HepG2 (cell line): ENCODE measurements around the gene TTLL6. TPM values are rescaled to one million over a fixed set of nuclear protein-coding genes. Genes with fewer than 3 reads are reported as not detected.

ENCODE experiments used
- ATAC-seq: fragments of 200-7000 bp; cut with Tn5 transposase; 3 replicates; pipeline ENCODE4 v1.9.1; 2020; ENCODE audit warnings: mild to moderate bottlenecking, moderate library complexity
- BruUV-seq: library from RNA; stranded (reverse); fragments of 400-500 nt; replicated peaks from 2 replicates; lab custom pipeline; 2021; lab: Mats Ljungman, UMichigan
- CTCF ChIA-PET: fragments of 300-600 bp; formaldehyde crosslinking; extraction: SDS; loops from one replicate; lab custom pipeline; 2021; ENCODE audit warnings: low total read pairs, inconsistent platforms, low intra/inter-chr PET ratio; lab: Yijun Ruan, JAX
- POLR2A ChIA-PET: fragments of 350-600 bp; sonication (Branson Sonifier 250); formaldehyde crosslinking; loops from one replicate; lab custom pipeline; 2020; ENCODE audit warnings: antibody characterized with exemption, inconsistent platforms; lab: Yijun Ruan, JAX
- DNase-seq: peaks from one replicate; pipeline ENCODE4 v3.0.0-alpha.2; 2015; ENCODE audit warnings: low spot score
- FAIRE-seq: peaks from 3 replicates; lab custom pipeline; 2011; peaks lifted over from hg19 to GRCh38; lab: Jason Lieb, UNC
- H2AFZ ChIP-seq: one replicate; pipeline ENCODE4 v1.6.1; 2011; ENCODE audit warnings: low read length, inconsistent platforms
- H3K27ac ChIP-seq: fragments of 300-600 bp; 3 replicates; pipeline ENCODE4 v1.8.0; 2011; ENCODE audit warnings: mixed run types, mild to moderate bottlenecking, mixed read lengths, low read length, inconsistent platforms; ENCODE audit not compliant: insufficient read depth; ENCODE audit errors: extremely low read length
- H3K27me3 ChIP-seq, 2 experiments: fragments of 200-600 bp in 1 of 2; 2 replicates in 1 of 2; 3 replicates in 1 of 2; pipeline versions ENCODE4 v1.6.0 to v1.8.0; 2011; ENCODE audit warnings: low read length in 2 of 2, mild to moderate bottlenecking in 2 of 2, moderate library complexity in 2 of 2, inconsistent platforms in 1 of 2; ENCODE audit not compliant: insufficient read depth in 2 of 2, control insufficient read depth in 1 of 2
- H3K36me3 ChIP-seq, 2 experiments: fragments of 200-600 bp in 1 of 2; replicated peaks in 1 of 2; 2 replicates in 1 of 2; 3 replicates in 1 of 2; pipeline versions ENCODE4 v1.5.1 to v1.8.0; 2011; ENCODE audit warnings: low read length in 2 of 2, inconsistent platforms in 1 of 2; ENCODE audit not compliant: insufficient read depth in 2 of 2, control insufficient read depth in 1 of 2
- H3K4me1 ChIP-seq: 2 replicates; pipeline ENCODE4 v1.5.1; 2012; ENCODE audit warnings: low read length, inconsistent platforms; ENCODE audit not compliant: insufficient read depth
- H3K4me2 ChIP-seq: 2 replicates; pipeline ENCODE4 v1.6.0; 2011; ENCODE audit warnings: low read depth, low read length, inconsistent platforms
- H3K4me3 ChIP-seq, 3 experiments: fragments of 200-600 bp in 1 of 3; sonication (generic), shearing (Covaris generic) in 1 of 3; replicated peaks in 1 of 3; 2 replicates each; pipeline ENCODE4 v1.5.1; 2011 to 2016; ENCODE audit warnings: low read length in 3 of 3, inconsistent platforms in 2 of 3, low read depth in 2 of 3, mild to moderate bottlenecking in 2 of 3, control low read depth in 1 of 3, mixed read lengths in 1 of 3; ENCODE audit not compliant: insufficient read depth in 1 of 3
- H3K79me2 ChIP-seq: one replicate; pipeline ENCODE4 v1.6.1; 2011; ENCODE audit warnings: low read length, inconsistent platforms; ENCODE audit not compliant: insufficient read depth
- H3K9ac ChIP-seq: 2 replicates; pipeline ENCODE4 v1.6.0; 2011; ENCODE audit warnings: mild to moderate bottlenecking, low read depth, low read length, inconsistent platforms; ENCODE audit not compliant: insufficient read depth
- H3K9me3 ChIP-seq: 2 replicates; pipeline ENCODE4 v1.5.1; 2012; ENCODE audit warnings: mild to moderate bottlenecking, low read length
- H4K20me1 ChIP-seq: 2 replicates; pipeline ENCODE4 v1.6.0; 2011; ENCODE audit warnings: inconsistent platforms, mild to moderate bottlenecking, low read length, moderate library complexity; ENCODE audit not compliant: insufficient read depth
- ATF1 ChIP-seq: IDR thresholded peaks from 2 replicates; pipeline ENCODE4 v1.6.1; 2016; ENCODE audit warnings: mild to moderate bottlenecking, control low read depth
- CHD4 ChIP-seq: fragments of 200-600 bp; sonication (generic); IDR thresholded peaks from 2 replicates; pipeline ENCODE4 v1.7.0; 2017; ENCODE audit warnings: mild to moderate bottlenecking, low read length, borderline replicate concordance
- IRX3 ChIP-seq: sonication (generic); formaldehyde crosslinking; IDR thresholded peaks from 2 replicates; pipeline ENCODE4 v1.8.1; 2023; ENCODE audit warnings: mild to moderate bottlenecking, low read depth, missing genetic modification reagents, borderline replicate concordance
- JDP2 ChIP-seq: sonication (generic); formaldehyde crosslinking; IDR thresholded peaks from 2 replicates; pipeline ENCODE4 v1.8.1; 2022; ENCODE audit warnings: missing genetic modification reagents, borderline replicate concordance
- NCOR1 ChIP-seq: fragments of 200-600 bp; sonication (generic); IDR thresholded peaks from 2 replicates; pipeline ENCODE4 v1.7.0; 2017; ENCODE audit warnings: antibody characterized with exemption, low read length, borderline replicate concordance
- NR2C2 ChIP-seq: sonication (generic); formaldehyde crosslinking; IDR thresholded peaks from 2 replicates; pipeline ENCODE4 v1.4.0; 2020; ENCODE audit warnings: missing genetic modification reagents, mild to moderate bottlenecking, moderate library complexity, borderline replicate concordance
- NR2F6 ChIP-seq, 2 experiments: IDR thresholded peaks; 2 replicates each; pipeline ENCODE4 v1.6.1; 2016; ENCODE audit warnings: antibody characterized with exemption in 1 of 2, mild to moderate bottlenecking in 1 of 2
- ZBTB21 ChIP-seq: sonication (generic); formaldehyde crosslinking; IDR thresholded peaks from 2 replicates; pipeline ENCODE4 v1.4.0; 2020; ENCODE audit warnings: missing genetic modification reagents
- ZBTB8A ChIP-seq: sonication (generic); formaldehyde crosslinking; IDR thresholded peaks from 2 replicates; pipeline ENCODE4 v1.4.0; 2020; ENCODE audit warnings: mild to moderate bottlenecking, low read depth, missing genetic modification reagents, borderline replicate concordance
- ZNF251 ChIP-seq: sonication (generic); formaldehyde crosslinking; IDR thresholded peaks from 2 replicates; pipeline ENCODE4 v1.9.0; 2021; ENCODE audit warnings: mild to moderate bottlenecking, missing genetic modification reagents
- ZNF382 ChIP-seq: sonication (generic); formaldehyde crosslinking; IDR thresholded peaks from 2 replicates; pipeline ENCODE4 v1.5.0; 2020; ENCODE audit warnings: missing genetic modification reagents, mild to moderate bottlenecking, borderline replicate concordance
- ZNF547 ChIP-seq: sonication (generic); formaldehyde crosslinking; IDR thresholded peaks from 2 replicates; pipeline ENCODE4 v1.5.1; 2020; ENCODE audit warnings: mild to moderate bottlenecking, missing genetic modification reagents
- ZNF572 ChIP-seq: sonication (generic); formaldehyde crosslinking; IDR thresholded peaks from 2 replicates; pipeline ENCODE4 v1.5.1; 2020; ENCODE audit warnings: mild to moderate bottlenecking, missing genetic modification reagents
- ZNF7 ChIP-seq: IDR thresholded peaks from 2 replicates; pipeline ENCODE4 v1.6.1; 2016; ENCODE audit warnings: missing biosample characterization, missing genetic modification reagents
- ZSCAN30 ChIP-seq: sonication (generic); formaldehyde crosslinking; IDR thresholded peaks from 2 replicates; pipeline ENCODE4 v1.5.0; 2020; ENCODE audit warnings: mild to moderate bottlenecking, missing genetic modification reagents
- WGBS: methylation state at CpG from one replicate; pipeline ENCODE4 v1.1.6; 2017; ENCODE audit warnings: low lambda C conversion rate; 5-methylcytosine and 5-hydroxymethylcytosine counted together
- in situ Hi-C: cut with HindIII; loops from 2 replicates; pipeline ENCODE4 v1.10.0; 2017; ENCODE audit warnings: low pct_unique_long_range_greater_than_20kb; ENCODE audit not compliant: extremely low pct_ligation_motif_present
- intact Hi-C: fragments of 100-400 bp; cut with micrococcal nuclease; formaldehyde crosslinking; loops from one replicate; pipeline ENCODE4 v1.10.0; 2022; ENCODE audit not compliant: unreplicated experiment
- polyA plus RNA-seq, 8 experiments: library from polyadenylated mRNA; depleted of rRNA in 3 of 8; stranded (reverse) in 7 of 8; unstranded in 1 of 8; fragments of >200 nt; fragmentation: Illumina TruSeq in 4 of 8; extraction: Trizol in 4 of 8; gene quantifications; 2 replicates each; pipeline versions ENCODE4 v1.2.1 to v1.2.3, GENCODE V29; 2011 to 2016; ENCODE audit warnings: low read depth in 4 of 8, missing spikeins in 1 of 8, mixed read lengths in 1 of 8; ENCODE audit not compliant: insufficient read depth in 1 of 8
- total RNA-seq, 5 experiments: library from RNA; depleted of rRNA; stranded (reverse); fragments of >200 nt; fragmentation: Illumina TruSeq; extraction: Trizol; gene quantifications; 2 replicates each; pipeline ENCODE4 v1.2.3, GENCODE V29; 2016; ENCODE audit warnings: low read depth in 1 of 5
- TF ChIP-seq, protein P1 (sequence below): sonication (generic); formaldehyde crosslinking; IDR thresholded peaks from 2 replicates; pipeline ENCODE4 v1.5.0; 2020; ENCODE audit warnings: mild to moderate bottlenecking, missing genetic modification reagents, borderline replicate concordance
- TF ChIP-seq, protein P2 (sequence below): sonication (generic); formaldehyde crosslinking; IDR thresholded peaks from 2 replicates; pipeline ENCODE4 v1.4.0; 2020; ENCODE audit warnings: missing genetic modification reagents
- TF ChIP-seq, protein P3 (sequence below): sonication (generic); formaldehyde crosslinking; IDR thresholded peaks from 2 replicates; pipeline ENCODE4 v1.4.0; 2020; ENCODE audit warnings: missing genetic modification reagents, low read depth, mild to moderate bottlenecking, borderline replicate concordance
- TF ChIP-seq, protein P4 (sequence below): sonication (generic); formaldehyde crosslinking; IDR thresholded peaks from 2 replicates; pipeline ENCODE4 v1.4.0; 2020; ENCODE audit warnings: missing genetic modification reagents

TTLL6 gene
- total and polyA plus RNA-seq, 2 of the 13 experiments (the other 11 are each of a cell fraction or from before 2014, with no cell fraction given), result 0.04 to 0.08 TPM

DNA sequence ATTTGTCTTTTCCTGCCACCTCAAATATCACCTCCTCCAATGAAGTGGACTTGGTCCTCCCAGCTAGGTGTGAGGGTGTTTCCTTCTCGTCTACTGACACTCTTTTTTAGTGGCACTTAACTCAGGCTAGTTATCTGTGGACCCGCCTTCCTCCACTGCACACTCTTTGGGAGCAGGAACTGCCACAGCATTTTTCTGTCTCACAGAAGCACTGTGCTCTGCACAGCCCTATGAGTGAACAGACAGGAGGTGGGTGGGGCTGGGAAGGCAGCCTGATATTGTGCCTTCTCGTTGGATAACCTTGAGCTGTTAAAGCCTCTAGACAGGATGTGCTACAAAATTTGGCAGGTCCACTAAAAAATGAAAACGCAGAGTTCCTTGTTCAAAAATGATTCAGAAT is 56.6 kb downstream of the TTLL6 start:
- in situ Hi-C loops, result no loop called here
- no peaks in the 10 kb centered on the region for H3K4me1 ChIP-seq
- H3K79me2 ChIP-seq, result no peaks in the 10 kb centered on the region
- ATAC-seq, result no peak
- no TSS peak for BruUV-seq
- no peak overlapping the region for H3K27ac ChIP-seq
- H3K4me3 ChIP-seq, result no peak overlapping the region
- H3K36me3 ChIP-seq, result no peaks in the 10 kb centered on the region
- H3K9me3 ChIP-seq, result no peaks in the 10 kb centered on the region
- H4K20me1 ChIP-seq, result no peaks in the 10 kb centered on the region
- intact Hi-C loops, result no loop called here
- no peak for FAIRE-seq
- no peak overlapping the region for H2AFZ ChIP-seq
- ChIA-PET POLR2A (no interaction called here), CTCF (no interaction called here)
- WGBS, result 14% methylated on average over 4 of the region's 4 CpGs
- DNase-seq, result no peak
- H3K9ac ChIP-seq, result no peak overlapping the region
- peaks cover 1 to 41% of the 10 kb centered on the region in 2 experiments; a peak in 4 of 5 replicates for H3K27me3 ChIP-seq
- TF ChIP-seq ATF1 (CRISPR knock-in tag) (no peak), ZNF251 (CRISPR knock-in tag) (no peak), ZNF572 (no peak), CHD4 (no peak), ZNF7 (CRISPR knock-in tag) (no peak), JDP2 (CRISPR knock-in tag) (no peak), ZSCAN30 (CRISPR knock-in tag) (no peak), ZBTB8A (CRISPR knock-in tag) (no peak), ZNF382 (CRISPR knock-in tag) (no peak), NR2C2 (no peak), NR2F6 (IDR thresholded peaks at IDR 0.05) (no peak), NR2F6 (CRISPR knock-in tag; IDR thresholded peaks at IDR 0.05) (no peak), IRX3 (CRISPR knock-in tag) (no peak), ZNF547 (CRISPR knock-in tag) (no peak), NCOR1 (no peak), ZBTB21 (CRISPR knock-in tag) (no peak)
- TF ChIP-seq, protein P1, sequence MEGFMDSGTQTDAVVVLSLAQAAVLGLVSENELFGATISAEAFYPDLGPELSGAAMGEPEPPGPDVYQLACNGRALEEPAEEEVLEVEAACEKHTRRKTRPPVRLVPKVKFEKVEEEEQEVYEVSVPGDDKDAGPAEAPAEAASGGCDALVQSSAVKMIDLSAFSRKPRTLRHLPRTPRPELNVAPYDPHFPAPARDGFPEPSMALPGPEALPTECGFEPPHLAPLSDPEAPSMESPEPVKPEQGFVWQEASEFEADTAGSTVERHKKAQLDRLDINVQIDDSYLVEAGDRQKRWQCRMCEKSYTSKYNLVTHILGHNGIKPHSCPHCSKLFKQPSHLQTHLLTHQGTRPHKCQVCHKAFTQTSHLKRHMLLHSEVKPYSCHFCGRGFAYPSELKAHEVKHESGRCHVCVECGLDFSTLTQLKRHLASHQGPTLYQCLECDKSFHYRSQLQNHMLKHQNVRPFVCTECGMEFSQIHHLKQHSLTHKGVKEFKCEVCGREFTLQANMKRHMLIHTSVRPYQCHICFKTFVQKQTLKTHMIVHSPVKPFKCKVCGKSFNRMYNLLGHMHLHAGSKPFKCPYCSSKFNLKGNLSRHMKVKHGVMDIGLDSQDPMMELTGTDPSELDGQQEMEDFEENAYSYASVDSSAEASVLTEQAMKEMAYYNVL, result no peak
- TF ChIP-seq, protein P2, sequence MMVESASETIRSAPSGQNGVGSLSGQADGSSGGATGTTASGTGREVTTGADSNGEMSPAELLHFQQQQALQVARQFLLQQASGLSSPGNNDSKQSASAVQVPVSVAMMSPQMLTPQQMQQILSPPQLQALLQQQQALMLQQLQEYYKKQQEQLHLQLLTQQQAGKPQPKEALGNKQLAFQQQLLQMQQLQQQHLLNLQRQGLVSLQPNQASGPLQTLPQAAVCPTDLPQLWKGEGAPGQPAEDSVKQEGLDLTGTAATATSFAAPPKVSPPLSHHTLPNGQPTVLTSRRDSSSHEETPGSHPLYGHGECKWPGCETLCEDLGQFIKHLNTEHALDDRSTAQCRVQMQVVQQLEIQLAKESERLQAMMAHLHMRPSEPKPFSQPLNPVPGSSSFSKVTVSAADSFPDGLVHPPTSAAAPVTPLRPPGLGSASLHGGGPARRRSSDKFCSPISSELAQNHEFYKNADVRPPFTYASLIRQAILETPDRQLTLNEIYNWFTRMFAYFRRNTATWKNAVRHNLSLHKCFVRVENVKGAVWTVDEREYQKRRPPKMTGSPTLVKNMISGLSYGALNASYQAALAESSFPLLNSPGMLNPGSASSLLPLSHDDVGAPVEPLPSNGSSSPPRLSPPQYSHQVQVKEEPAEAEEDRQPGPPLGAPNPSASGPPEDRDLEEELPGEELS (CRISPR knock-in tag), result no peak
- TF ChIP-seq, protein P3, sequence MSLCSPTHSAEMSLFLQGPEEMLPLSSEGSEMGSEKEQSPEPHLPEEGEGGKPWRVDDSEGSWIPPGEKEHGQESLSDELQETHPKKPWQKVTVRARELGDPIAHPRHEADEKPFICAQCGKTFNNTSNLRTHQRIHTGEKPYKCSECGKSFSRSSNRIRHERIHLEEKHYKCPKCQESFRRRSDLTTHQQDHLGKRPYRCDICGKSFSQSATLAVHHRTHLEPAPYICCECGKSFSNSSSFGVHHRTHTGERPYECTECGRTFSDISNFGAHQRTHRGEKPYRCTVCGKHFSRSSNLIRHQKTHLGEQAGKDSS (CRISPR knock-in tag), result no peak
- TF ChIP-seq, protein P4, sequence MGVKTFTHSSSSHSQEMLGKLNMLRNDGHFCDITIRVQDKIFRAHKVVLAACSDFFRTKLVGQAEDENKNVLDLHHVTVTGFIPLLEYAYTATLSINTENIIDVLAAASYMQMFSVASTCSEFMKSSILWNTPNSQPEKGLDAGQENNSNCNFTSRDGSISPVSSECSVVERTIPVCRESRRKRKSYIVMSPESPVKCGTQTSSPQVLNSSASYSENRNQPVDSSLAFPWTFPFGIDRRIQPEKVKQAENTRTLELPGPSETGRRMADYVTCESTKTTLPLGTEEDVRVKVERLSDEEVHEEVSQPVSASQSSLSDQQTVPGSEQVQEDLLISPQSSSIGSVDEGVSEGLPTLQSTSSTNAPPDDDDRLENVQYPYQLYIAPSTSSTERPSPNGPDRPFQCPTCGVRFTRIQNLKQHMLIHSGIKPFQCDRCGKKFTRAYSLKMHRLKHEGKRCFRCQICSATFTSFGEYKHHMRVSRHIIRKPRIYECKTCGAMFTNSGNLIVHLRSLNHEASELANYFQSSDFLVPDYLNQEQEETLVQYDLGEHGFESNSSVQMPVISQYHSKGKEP (CRISPR knock-in tag), result no peak
- no peak overlapping the region for H3K4me2 ChIP-seq
